ENCODE results near the gene HMGN1.

DNA sequence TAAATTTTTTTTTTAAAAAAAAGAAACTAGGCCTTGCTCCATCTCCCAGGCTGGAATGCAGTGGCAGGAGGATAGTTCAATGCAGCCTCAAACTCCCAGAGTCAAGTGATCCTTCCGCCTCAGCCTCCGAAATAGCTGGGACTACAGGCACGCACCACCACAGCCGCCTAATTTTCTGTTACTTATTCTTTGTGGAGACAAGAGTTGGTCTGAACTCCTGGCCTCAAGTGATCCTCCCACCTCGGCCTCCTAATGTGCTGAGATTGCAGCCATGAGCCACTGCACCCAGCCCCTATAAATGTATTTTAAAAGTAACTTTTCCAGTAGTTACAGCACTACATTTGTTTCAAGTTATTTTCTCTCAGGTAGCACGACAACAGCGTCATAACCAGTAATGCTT lies 37.7 kb downstream of the HMGN1 start:
- TF ChIP-seq, protein P1, sequence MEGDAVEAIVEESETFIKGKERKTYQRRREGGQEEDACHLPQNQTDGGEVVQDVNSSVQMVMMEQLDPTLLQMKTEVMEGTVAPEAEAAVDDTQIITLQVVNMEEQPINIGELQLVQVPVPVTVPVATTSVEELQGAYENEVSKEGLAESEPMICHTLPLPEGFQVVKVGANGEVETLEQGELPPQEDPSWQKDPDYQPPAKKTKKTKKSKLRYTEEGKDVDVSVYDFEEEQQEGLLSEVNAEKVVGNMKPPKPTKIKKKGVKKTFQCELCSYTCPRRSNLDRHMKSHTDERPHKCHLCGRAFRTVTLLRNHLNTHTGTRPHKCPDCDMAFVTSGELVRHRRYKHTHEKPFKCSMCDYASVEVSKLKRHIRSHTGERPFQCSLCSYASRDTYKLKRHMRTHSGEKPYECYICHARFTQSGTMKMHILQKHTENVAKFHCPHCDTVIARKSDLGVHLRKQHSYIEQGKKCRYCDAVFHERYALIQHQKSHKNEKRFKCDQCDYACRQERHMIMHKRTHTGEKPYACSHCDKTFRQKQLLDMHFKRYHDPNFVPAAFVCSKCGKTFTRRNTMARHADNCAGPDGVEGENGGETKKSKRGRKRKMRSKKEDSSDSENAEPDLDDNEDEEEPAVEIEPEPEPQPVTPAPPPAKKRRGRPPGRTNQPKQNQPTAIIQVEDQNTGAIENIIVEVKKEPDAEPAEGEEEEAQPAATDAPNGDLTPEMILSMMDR (optimal IDR thresholded peaks at IDR 0.05 in 1 of 3, IDR thresholded peaks at IDR 0.05 in 1 of 3, conservative IDR thresholded peaks at IDR 0.05 in 1 of 3; ENCODE audit: extremely low read depth in 1 of 3, insufficient read depth in 2 of 3, low read length in 3 of 3): no peak
- no peak for TF ChIP-seq EZH2 (IDR thresholded peaks at IDR 0.05; ENCODE audit: low read length)
